ENCODE results near the gene STK38. TPM values are rescaled to one million over a fixed set of nuclear protein-coding genes. Genes with fewer than 3 reads are reported as not detected.

STK38 gene
- total RNA-seq, 2 experiments from 2014 or later, result 47.0 to 48.4 TPM

GRCh38 chr6:36492092-36492491 lies 55.2 kb downstream of the STK38 start:
- no peaks in the 10 kb centered on the region for H3K27me3 Mint-ChIP-seq
- peaks cover 92% of the 10 kb centered on the region for H3K36me3 Mint-ChIP-seq (ENCODE audit: low read depth)
- Histone ChIP-seq H3K4me1 (ENCODE audit: insufficient read depth, low read length) (peaks cover 14% of the 10 kb centered on the region), H3K27ac (ENCODE audit: low read depth in 1 of 2, low read length in 2 of 2) (no peak overlapping the region), H3K9me3 (ENCODE audit: control insufficient read depth in 1 of 2, insufficient read depth in 1 of 2, low read length in 2 of 2) (no peaks in the 10 kb centered on the region), H3K27me3 (ENCODE audit: control insufficient read depth in 1 of 2, insufficient read depth in 2 of 2, low read length in 2 of 2) (no peaks in the 10 kb centered on the region), H3K36me3 (ENCODE audit: insufficient read depth, low read length) (peaks cover 80% of the 10 kb centered on the region), H3K4me3 (ENCODE audit: low read length) (no peak overlapping the region)
- peaks cover 56% of the 10 kb centered on the region for H3K4me1 Mint-ChIP-seq (ENCODE audit: low read depth)
- ATAC-seq (ENCODE audit: poor library complexity) (no peak), DNase-seq (no peak)
- TF ChIP-seq CTCF (IDR thresholded peaks at IDR 0.05), result no peak
- H3K27ac Mint-ChIP-seq, result peak overlapping the region; percentile 69
- CTCF ChIA-PET, result no interaction called here
- intact Hi-C loops (cut with DNase I, micrococcal nuclease), result loop anchor here in 1 of 2 experiments (10.0 kb wide), 1 partner anchor 47 kb away; the partner anchor contains the start of genes KCTD20 and PXT1
- POLR2A ChIA-PET, result no interaction called here
- H3K9me3 Mint-ChIP-seq, result no peaks in the 10 kb centered on the region
- no peak overlapping the region for H3K4me3 Mint-ChIP-seq

- Mint-ChIP-seq H3K9me3 (no peaks in the 10 kb centered on the region), H3K36me3 (ENCODE audit: low read depth) (peaks cover 92% of the 10 kb centered on the region), H3K27ac (peak overlapping the region; percentile 43), H3K4me3 (no peak overlapping the region), H3K27me3 (no peaks in the 10 kb centered on the region), H3K4me1 (ENCODE audit: low read depth) (peaks cover 57% of the 10 kb centered on the region)
- DNase-seq (no peak), ATAC-seq (ENCODE audit: poor library complexity) (no peak)
- Histone ChIP-seq H3K9me3 (ENCODE audit: control insufficient read depth in 1 of 2, insufficient read depth in 1 of 2, low read length in 2 of 2) (no peaks in the 10 kb centered on the region), H3K36me3 (ENCODE audit: insufficient read depth, low read length) (peaks cover 80% of the 10 kb centered on the region), H3K27ac (ENCODE audit: low read depth in 1 of 2, low read length in 2 of 2) (no peak overlapping the region), H3K27me3 (ENCODE audit: control insufficient read depth in 1 of 2, insufficient read depth in 2 of 2, low read length in 2 of 2) (no peaks in the 10 kb centered on the region), H3K4me3 (ENCODE audit: low read length) (no peak overlapping the region), H3K4me1 (ENCODE audit: insufficient read depth, low read length) (peaks cover 14% of the 10 kb centered on the region)
- ChIA-PET CTCF (no interaction called here), POLR2A (no interaction called here)
- intact Hi-C loops (cut with DNase I, micrococcal nuclease), result loop anchor here in 1 of 2 experiments (10.0 kb wide), 1 partner anchor 47 kb away; the partner anchor contains the start of genes KCTD20 and PXT1
- TF ChIP-seq CTCF (IDR thresholded peaks at IDR 0.05), result no peak
Observed at GRCh38 chr6:36491378-36491965, 55.8 kb downstream of the STK38 start.

- H3K4me1 ChIP-seq (ENCODE audit: insufficient read depth, low read length), result peaks cover 9% of the 10 kb centered on the region
- H3K27ac ChIP-seq (ENCODE audit: low read depth in 1 of 2, low read length in 2 of 2), result no peak overlapping the region
- no peak for TF ChIP-seq CTCF (IDR thresholded peaks at IDR 0.05)
- intact Hi-C loops (cut with DNase I, micrococcal nuclease), result no loop called here
- Mint-ChIP-seq H3K27ac (peak overlapping the region; percentile 70), H3K36me3 (ENCODE audit: low read depth) (peaks cover 92% of the 10 kb centered on the region), H3K4me1 (ENCODE audit: low read depth) (peaks cover 47% of the 10 kb centered on the region), H3K27me3 (no peaks in the 10 kb centered on the region), H3K4me3 (no peak overlapping the region), H3K9me3 (no peaks in the 10 kb centered on the region)
- H3K4me3 ChIP-seq (ENCODE audit: low read length), result no peak overlapping the region
- DNase-seq, result no peak
- POLR2A ChIA-PET, result interaction anchor here (0.9 to 2.6 kb wide), 2 partner anchors 9 to 12 kb away, joined by 4 to 12 read pairs; no protein-coding TSS in a partner anchor
- CTCF ChIA-PET, result interaction anchor here (0.6 kb wide), 1 partner anchor 88 kb away, joined by 3 read pairs; no protein-coding TSS in a partner anchor
- no peaks in the 10 kb centered on the region for H3K9me3 ChIP-seq (ENCODE audit: control insufficient read depth in 1 of 2, insufficient read depth in 1 of 2, low read length in 2 of 2)
- no peaks in the 10 kb centered on the region for H3K27me3 ChIP-seq (ENCODE audit: control insufficient read depth in 1 of 2, insufficient read depth in 2 of 2, low read length in 2 of 2)
- ATAC-seq (ENCODE audit: poor library complexity), result no peak
- H3K36me3 ChIP-seq (ENCODE audit: insufficient read depth, low read length), result peaks cover 79% of the 10 kb centered on the region
Observed at GRCh38 chr6:36489426-36489825, 57.9 kb downstream of the STK38 start.

Data from CD4-positive, alpha-beta T cell (primary cell).